K562 (cell line): ENCODE measurements around the gene TCF4. TPM values are rescaled to one million over a fixed set of nuclear protein-coding genes. Genes with fewer than 3 reads are reported as not detected.

Experiments used
- HNRNPUL1 ChIP-seq: fragments of 200-400 bp; formaldehyde crosslinking; IDR thresholded peaks from 2 replicates; pipeline ENCODE4 v1.6.1; 2017; ENCODE audit warnings: low read length
- PHB ChIP-seq: fragments of 250-450 bp; sonication (Bioruptor Pico); IDR thresholded peaks from 2 replicates; pipeline ENCODE4 v1.5.0; 2021
- PHF8 ChIP-seq: fragments of 200-600 bp; sonication (generic); IDR thresholded peaks from 2 replicates; pipeline ENCODE4 v1.6.1; 2012; ENCODE audit warnings: mixed run types, mild to moderate bottlenecking, inconsistent platforms, low read length, moderate library complexity, borderline replicate concordance
- SAP30 ChIP-seq: fragments of 200-600 bp; sonication (generic); IDR thresholded peaks from 2 replicates; pipeline ENCODE4 v1.6.1; 2012; ENCODE audit warnings: borderline replicate concordance, low read depth, mild to moderate bottlenecking, moderate library complexity, low read length, control low read depth, inconsistent platforms; ENCODE audit not compliant: insufficient read depth, poor library complexity, severe bottlenecking
- ZC3H11A ChIP-seq: IDR thresholded peaks from 2 replicates; pipeline ENCODE4 v1.6.1; 2012; ENCODE audit warnings: low read depth, low read length, improper control_type of control experiment
- ZFP1 ChIP-seq: fragments of 450-650 bp; formaldehyde crosslinking; IDR thresholded peaks from 2 replicates; pipeline ENCODE4 v1.4.0; 2020; ENCODE audit warnings: mild to moderate bottlenecking, mixed read lengths
- ZNF318 ChIP-seq, 2 experiments: fragments of 450-650 bp; IDR thresholded peaks; 2 replicates each; pipeline ENCODE4 v1.6.1; 2016; ENCODE audit warnings: mild to moderate bottlenecking in 2 of 2, borderline replicate concordance in 1 of 2, low read depth in 1 of 2, moderate library complexity in 1 of 2
- polyA plus RNA-seq, 8 experiments: library from polyadenylated mRNA; depleted of rRNA in 4 of 8; stranded (reverse) in 5 of 8; unstranded in 3 of 8; fragments of >200 nt; fragmentation: Nextera tagmentation in 2 of 8; fragmentation: Illumina TruSeq in 1 of 8; extraction: Ambion mirVana in 2 of 8; extraction: Trizol in 1 of 8; gene quantifications; 2 replicates each; pipeline versions ENCODE4 v1.2.1 to v1.2.3, GENCODE V29; 2011 to 2014; ENCODE audit warnings: inconsistent platforms in 1 of 8, missing spikeins in 1 of 8
- total RNA-seq, 7 experiments: library from RNA; depleted of rRNA in 6 of 7; stranded (reverse); fragments of >200 nt in 6 of 7; fragmentation: Illumina TruSeq in 2 of 7; extraction: Trizol in 2 of 7; gene quantifications; 2 replicates each; pipeline versions ENCODE4 v1.2.1 to v1.2.3, GENCODE V29; 2011 to 2021; ENCODE audit warnings: low replicate concordance in 1 of 7
- TF ChIP-seq, protein P1 (sequence below), 2 experiments: fragments of 450-650 bp; formaldehyde crosslinking in 1 of 2; IDR thresholded peaks; 2 replicates each; pipeline versions ENCODE4 v1.4.0 to v1.6.1; 2014 to 2020; ENCODE audit warnings: mild to moderate bottlenecking in 2 of 2, borderline replicate concordance in 1 of 2, low read depth in 1 of 2
- TF ChIP-seq, protein P2 (sequence below): fragments of 250-450 bp; sonication (Bioruptor Pico); IDR thresholded peaks from 2 replicates; pipeline ENCODE4 v1.8.0; 2022; ENCODE audit warnings: inconsistent platforms

The TCF4 gene
- total and polyA plus RNA-seq, 9 of the 15 experiments (the other 6 are each of a cell fraction or from before 2014, with no cell fraction given): 4.8 to 24.7 (median 15.2) TPM

DNA sequence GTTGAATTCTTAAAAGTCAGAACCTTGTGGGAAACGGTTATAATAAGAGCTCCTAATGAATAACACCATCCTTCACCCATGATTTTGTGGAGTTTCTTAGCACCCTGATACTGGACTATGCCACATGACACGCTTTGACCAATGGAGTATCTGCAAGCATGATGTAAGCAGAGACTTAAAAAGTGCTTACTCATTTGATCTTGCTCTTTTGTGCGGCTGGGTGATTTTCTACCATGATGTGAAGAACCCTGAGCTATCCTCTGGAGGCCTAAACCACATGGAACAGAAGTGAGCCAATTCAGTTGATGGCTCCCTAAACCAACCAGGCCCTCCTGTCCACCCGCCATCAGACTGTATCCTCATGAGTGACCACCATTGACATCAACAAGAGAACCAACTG is 70.9 kb downstream of the TCF4 start (continued):
- no peak for TF ChIP-seq ZNF318 (IDR thresholded peaks at IDR 0.05; ENCODE audit: borderline replicate concordance in 1 of 2, low read depth in 1 of 2)
- no peak for TF ChIP-seq PHF8
- TF ChIP-seq, protein P1, sequence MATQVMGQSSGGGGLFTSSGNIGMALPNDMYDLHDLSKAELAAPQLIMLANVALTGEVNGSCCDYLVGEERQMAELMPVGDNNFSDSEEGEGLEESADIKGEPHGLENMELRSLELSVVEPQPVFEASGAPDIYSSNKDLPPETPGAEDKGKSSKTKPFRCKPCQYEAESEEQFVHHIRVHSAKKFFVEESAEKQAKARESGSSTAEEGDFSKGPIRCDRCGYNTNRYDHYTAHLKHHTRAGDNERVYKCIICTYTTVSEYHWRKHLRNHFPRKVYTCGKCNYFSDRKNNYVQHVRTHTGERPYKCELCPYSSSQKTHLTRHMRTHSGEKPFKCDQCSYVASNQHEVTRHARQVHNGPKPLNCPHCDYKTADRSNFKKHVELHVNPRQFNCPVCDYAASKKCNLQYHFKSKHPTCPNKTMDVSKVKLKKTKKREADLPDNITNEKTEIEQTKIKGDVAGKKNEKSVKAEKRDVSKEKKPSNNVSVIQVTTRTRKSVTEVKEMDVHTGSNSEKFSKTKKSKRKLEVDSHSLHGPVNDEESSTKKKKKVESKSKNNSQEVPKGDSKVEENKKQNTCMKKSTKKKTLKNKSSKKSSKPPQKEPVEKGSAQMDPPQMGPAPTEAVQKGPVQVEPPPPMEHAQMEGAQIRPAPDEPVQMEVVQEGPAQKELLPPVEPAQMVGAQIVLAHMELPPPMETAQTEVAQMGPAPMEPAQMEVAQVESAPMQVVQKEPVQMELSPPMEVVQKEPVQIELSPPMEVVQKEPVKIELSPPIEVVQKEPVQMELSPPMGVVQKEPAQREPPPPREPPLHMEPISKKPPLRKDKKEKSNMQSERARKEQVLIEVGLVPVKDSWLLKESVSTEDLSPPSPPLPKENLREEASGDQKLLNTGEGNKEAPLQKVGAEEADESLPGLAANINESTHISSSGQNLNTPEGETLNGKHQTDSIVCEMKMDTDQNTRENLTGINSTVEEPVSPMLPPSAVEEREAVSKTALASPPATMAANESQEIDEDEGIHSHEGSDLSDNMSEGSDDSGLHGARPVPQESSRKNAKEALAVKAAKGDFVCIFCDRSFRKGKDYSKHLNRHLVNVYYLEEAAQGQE (IDR thresholded peaks at IDR 0.05; ENCODE audit: borderline replicate concordance): no peak
- TF ChIP-seq, protein P1 (CRISPR knock-in tag; IDR thresholded peaks at IDR 0.05; ENCODE audit: low read depth): no peak
- TF ChIP-seq, protein P2, sequence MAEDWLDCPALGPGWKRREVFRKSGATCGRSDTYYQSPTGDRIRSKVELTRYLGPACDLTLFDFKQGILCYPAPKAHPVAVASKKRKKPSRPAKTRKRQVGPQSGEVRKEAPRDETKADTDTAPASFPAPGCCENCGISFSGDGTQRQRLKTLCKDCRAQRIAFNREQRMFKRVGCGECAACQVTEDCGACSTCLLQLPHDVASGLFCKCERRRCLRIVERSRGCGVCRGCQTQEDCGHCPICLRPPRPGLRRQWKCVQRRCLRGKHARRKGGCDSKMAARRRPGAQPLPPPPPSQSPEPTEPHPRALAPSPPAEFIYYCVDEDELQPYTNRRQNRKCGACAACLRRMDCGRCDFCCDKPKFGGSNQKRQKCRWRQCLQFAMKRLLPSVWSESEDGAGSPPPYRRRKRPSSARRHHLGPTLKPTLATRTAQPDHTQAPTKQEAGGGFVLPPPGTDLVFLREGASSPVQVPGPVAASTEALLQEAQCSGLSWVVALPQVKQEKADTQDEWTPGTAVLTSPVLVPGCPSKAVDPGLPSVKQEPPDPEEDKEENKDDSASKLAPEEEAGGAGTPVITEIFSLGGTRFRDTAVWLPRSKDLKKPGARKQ (CRISPR knock-in tag): no peak
- TF ChIP-seq PHB (CRISPR knock-in tag): no peak
- no peak for TF ChIP-seq ZC3H11A
- TF ChIP-seq HNRNPUL1: no peak
- TF ChIP-seq ZFP1: no peak
- no peak for TF ChIP-seq SAP30
